Suprapubic skin (tissue), 4 donors: Measurements from ENCODE around the gene GAL3ST2. TPM values are rescaled to one million over a fixed set of nuclear protein-coding genes. Genes with fewer than 3 reads are reported as not detected.

Experiments
- DNase-seq, 2 donors: peaks; one replicate each; pipeline ENCODE4 v3.0.0-alpha.2; 2019; ENCODE audit warnings: low spot score in 2 of 2
- H3K27ac ChIP-seq: fragments of 200-600 bp; sonication (generic); one replicate; pipeline ENCODE4 v1.5.1; 2019
- H3K27me3 ChIP-seq: fragments of 200-600 bp; sonication (generic); one replicate; pipeline ENCODE4 v1.5.1; 2019
- H3K36me3 ChIP-seq: fragments of 200-600 bp; sonication (generic); one replicate; pipeline ENCODE4 v1.5.1; 2019
- H3K4me1 ChIP-seq: fragments of 200-600 bp; sonication (generic); one replicate; pipeline ENCODE4 v1.5.1; 2019
- H3K4me3 ChIP-seq: fragments of 200-600 bp; sonication (generic); one replicate; pipeline ENCODE4 v1.5.1; 2019; ENCODE audit warnings: mild to moderate bottlenecking
- H3K9me3 ChIP-seq: fragments of 200-600 bp; sonication (generic); one replicate; pipeline ENCODE4 v1.5.1; 2019
- CTCF ChIP-seq, 2 donors: fragments of 200-600 bp in 1 of 2; fragments of 450-650 bp in 1 of 2; sonication (generic) in 1 of 2; IDR thresholded peaks; one replicate each; pipeline ENCODE4 v1.5.1; 2016 to 2019; ENCODE audit warnings: antibody characterized with exemption in 2 of 2, mild to moderate bottlenecking in 1 of 2, moderate library complexity in 1 of 2
- EP300 ChIP-seq: sonication (generic); formaldehyde crosslinking; IDR thresholded peaks from one replicate; pipeline ENCODE4 v1.6.1; 2017; ENCODE audit warnings: antibody characterized with exemption
- POLR2A ChIP-seq, 2 donors: fragments of 450-650 bp; IDR thresholded peaks; one replicate each; pipeline ENCODE4 v1.6.1; 2017; ENCODE audit warnings: antibody characterized with exemption in 2 of 2, mild to moderate bottlenecking in 2 of 2, moderate library complexity in 2 of 2
- POLR2AphosphoS5 ChIP-seq, 3 donors: sonication (generic); formaldehyde crosslinking; IDR thresholded peaks; one replicate each; pipeline ENCODE4 v1.6.1; 2017; ENCODE audit warnings: antibody characterized with exemption in 3 of 3
- WGBS: methylation state at CpG from one replicate; pipeline ENCODE4 v1.1.5; 2018; 5-methylcytosine and 5-hydroxymethylcytosine counted together
- total RNA-seq, 4 donors: library from RNA; depleted of rRNA; stranded (reverse); fragments of >200 nt; gene quantifications; one replicate each; pipeline ENCODE4 v1.1.0, GENCODE V29; 2016

Gene GAL3ST2
- total RNA-seq, 4 donors from 2014 or later = not detected

- Histone ChIP-seq H3K9me3 (no peaks in the 10 kb centered on the region), H3K36me3 (no peaks in the 10 kb centered on the region), H3K27me3 (peaks cover 5% of the 10 kb centered on the region), H3K4me1 (peaks cover 33% of the 10 kb centered on the region), H3K4me3 (peak overlapping the region; percentile 51), H3K27ac (peak overlapping the region; percentile 42)
- 58% methylated on average over 6 of the region's 52 CpGs for WGBS
- DNase-seq = peak; percentile 71 to 76
- TF ChIP-seq EP300 = no peak
Measured at GRCh38 chr2:241843321-241844065, 66.9 kb downstream of the GAL3ST2 start.

GRCh38 chr2:241844066-241844728, 67.6 kb downstream of the GAL3ST2 start:
- Histone ChIP-seq H3K4me3 (peak overlapping the region; percentile 51), H3K4me1 (peaks cover 33% of the 10 kb centered on the region), H3K27me3 (peaks cover 5% of the 10 kb centered on the region), H3K27ac (peak overlapping the region; percentile 42), H3K36me3 (no peaks in the 10 kb centered on the region), H3K9me3 (no peaks in the 10 kb centered on the region)
- no peak for TF ChIP-seq EP300
- no peak for TF ChIP-seq POLR2A (IDR thresholded peaks at IDR 0.05)
- no peak for TF ChIP-seq POLR2AphosphoS5 (IDR thresholded peaks at IDR 0.05)
- TF ChIP-seq CTCF (IDR thresholded peaks at IDR 0.05) = peak in 1 of 2 donors; percentile 36
- 9% methylated on average over 26 of the region's 65 CpGs for WGBS
- DNase-seq = peak; percentile 86

DNA sequence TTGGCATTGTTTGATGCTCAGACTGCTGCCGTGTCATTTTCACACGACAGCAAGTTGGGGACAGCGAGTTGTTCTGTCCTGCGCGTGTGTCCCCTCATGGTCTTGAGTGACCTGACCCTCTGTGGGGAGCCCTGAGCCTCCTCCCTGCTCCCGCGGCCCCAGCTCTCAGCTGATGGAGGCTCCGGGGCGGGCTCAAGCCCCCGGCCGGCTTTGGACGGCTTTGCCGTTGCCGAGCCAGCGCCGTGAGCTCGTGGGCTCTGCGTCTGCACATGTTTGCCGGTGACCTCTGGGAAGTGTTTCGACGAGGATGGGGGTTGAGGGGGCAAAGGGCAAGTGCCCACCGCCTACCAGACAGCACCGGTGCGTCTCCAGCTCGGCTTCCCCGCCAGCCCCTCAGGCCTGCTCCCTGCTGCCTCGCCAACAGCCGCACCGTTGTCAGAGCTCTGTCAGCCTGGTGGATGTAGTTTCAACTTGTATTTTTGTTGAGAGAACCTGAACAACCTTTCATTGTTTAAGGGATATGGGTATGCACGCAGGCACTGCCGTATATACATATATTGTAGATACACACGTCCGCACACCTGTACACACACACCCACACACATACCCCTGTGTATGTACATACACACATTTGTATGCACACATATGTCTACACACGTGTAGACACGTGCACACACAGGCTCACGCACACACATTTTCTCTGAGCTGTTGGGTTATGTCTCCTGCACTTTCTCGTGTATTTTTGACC, 68.4 kb downstream of the GAL3ST2 start:
- peak in 1 of 2 donors; percentile 79 for DNase-seq
- TF ChIP-seq EP300 (no peak), POLR2A (IDR thresholded peaks at IDR 0.05) (no peak), POLR2AphosphoS5 (IDR thresholded peaks at IDR 0.05) (no peak), CTCF (IDR thresholded peaks at IDR 0.05) (no peak)
- Histone ChIP-seq H3K4me1 (peaks cover 33% of the 10 kb centered on the region), H3K27me3 (peaks cover 5% of the 10 kb centered on the region), H3K4me3 (peak overlapping the region; percentile 51), H3K36me3 (no peaks in the 10 kb centered on the region), H3K9me3 (no peaks in the 10 kb centered on the region), H3K27ac (no peak overlapping the region)
- 59% methylated on average over 18 of the region's 37 CpGs for WGBS

- peaks cover 33% of the 10 kb centered on the region for H3K4me1 ChIP-seq
- no peaks in the 10 kb centered on the region for H3K9me3 ChIP-seq
- peaks cover 5% of the 10 kb centered on the region for H3K27me3 ChIP-seq
- DNase-seq = peak in 1 of 2 donors; percentile 65
- 88% methylated on average over 22 of the region's 22 CpGs for WGBS
- H3K4me3 ChIP-seq = no peak overlapping the region
- H3K36me3 ChIP-seq = no peaks in the 10 kb centered on the region
- no peak for TF ChIP-seq POLR2A (IDR thresholded peaks at IDR 0.05)
- no peak for TF ChIP-seq EP300
- TF ChIP-seq POLR2AphosphoS5 (IDR thresholded peaks at IDR 0.05) = no peak
- TF ChIP-seq CTCF (IDR thresholded peaks at IDR 0.05) = no peak
- no peak overlapping the region for H3K27ac ChIP-seq
Measured at GRCh38 chr2:241846406-241846805, 69.8 kb downstream of the GAL3ST2 start.

DNA sequence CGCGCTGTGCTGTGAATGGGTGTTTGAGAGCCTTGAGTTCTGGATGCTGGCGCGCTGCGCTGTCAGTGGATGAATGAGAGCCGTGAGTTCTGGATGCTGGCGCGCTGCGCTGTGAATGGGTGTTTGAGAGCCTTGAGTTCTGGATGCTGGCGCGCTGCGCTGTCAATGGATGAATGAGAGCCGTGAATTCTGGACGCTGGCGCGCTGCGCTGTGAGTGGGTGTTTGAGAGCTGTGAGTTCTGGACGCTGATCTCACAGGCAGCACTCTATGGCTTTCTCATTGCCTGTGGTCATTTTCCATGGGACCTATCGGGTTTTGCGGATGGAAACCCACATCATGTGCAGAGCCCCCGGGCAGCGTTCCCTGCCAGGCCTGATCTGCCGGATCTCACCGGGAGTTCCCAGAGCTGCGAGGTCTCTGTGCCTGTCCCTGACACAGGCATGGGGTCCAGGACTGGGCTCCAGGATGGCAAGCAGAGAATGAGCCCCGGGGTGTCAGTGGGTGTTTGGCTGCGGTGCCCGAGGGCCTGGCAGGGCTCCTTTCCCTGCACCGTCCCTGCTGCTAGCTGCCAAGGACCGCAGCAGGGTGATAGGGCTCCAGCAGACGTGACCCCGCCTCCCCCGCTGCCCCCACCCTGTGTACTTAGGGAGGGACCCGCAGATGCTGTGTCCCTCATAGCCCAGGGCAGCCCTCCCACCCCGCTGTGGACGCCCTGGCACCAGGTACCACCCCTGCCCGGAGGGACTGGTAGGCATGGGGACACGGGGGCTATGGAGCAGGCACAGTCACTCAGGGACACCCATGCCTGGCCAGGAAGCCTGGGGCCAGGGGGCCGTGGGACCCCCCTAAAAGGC, 72.4 kb downstream of the GAL3ST2 start:
- Histone ChIP-seq H3K27ac (no peak overlapping the region), H3K4me1 (peaks cover 23% of the 10 kb centered on the region), H3K36me3 (no peaks in the 10 kb centered on the region), H3K9me3 (no peaks in the 10 kb centered on the region), H3K27me3 (peaks cover 5% of the 10 kb centered on the region), H3K4me3 (no peak overlapping the region)
- TF ChIP-seq POLR2AphosphoS5 (IDR thresholded peaks at IDR 0.05) (no peak), EP300 (no peak), CTCF (IDR thresholded peaks at IDR 0.05) (no peak), POLR2A (IDR thresholded peaks at IDR 0.05) (no peak)
- WGBS = 88% methylated on average over 15 of the region's 39 CpGs
- peak in 1 of 2 donors; percentile 79 for DNase-seq
